GM18526 (cell line): ENCODE measurements around the gene ABCD4.

Experiments
- POLR2A ChIP-seq: IDR thresholded peaks from 3 replicates; pipeline ENCODE4 v1.6.1; 2011; ENCODE audit not compliant: insufficient read length; ENCODE audit errors: extremely low read depth

Gene ABCD4

DNA sequence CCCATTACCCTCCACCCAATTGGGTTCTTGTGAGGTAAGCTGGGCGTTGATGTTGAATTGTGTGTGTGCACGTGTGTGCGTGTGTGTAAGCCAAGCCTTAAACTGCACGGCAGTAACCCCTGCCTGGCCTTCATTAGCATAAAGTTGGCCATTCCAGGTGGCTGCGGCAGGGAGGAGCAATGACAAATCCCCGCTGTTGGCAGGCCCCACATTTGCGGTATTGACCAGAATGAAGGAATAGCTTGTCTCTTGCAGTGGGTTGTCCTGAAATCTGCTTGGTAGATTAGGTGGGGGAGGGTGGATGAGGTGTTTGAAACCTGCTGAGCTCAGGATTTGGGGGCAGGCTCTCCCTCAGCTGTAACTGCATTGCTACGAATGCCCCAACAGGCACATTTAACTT, 56.2 kb downstream of the ABCD4 start:
- no peak for TF ChIP-seq POLR2A

- TF ChIP-seq POLR2A = no peak
Measured at GRCh38 chr14:74245292-74245691, 57.4 kb downstream of the ABCD4 start.

- no peak for TF ChIP-seq POLR2A
Measured at GRCh38 chr14:74244115-74244514, 58.6 kb downstream of the ABCD4 start.

DNA sequence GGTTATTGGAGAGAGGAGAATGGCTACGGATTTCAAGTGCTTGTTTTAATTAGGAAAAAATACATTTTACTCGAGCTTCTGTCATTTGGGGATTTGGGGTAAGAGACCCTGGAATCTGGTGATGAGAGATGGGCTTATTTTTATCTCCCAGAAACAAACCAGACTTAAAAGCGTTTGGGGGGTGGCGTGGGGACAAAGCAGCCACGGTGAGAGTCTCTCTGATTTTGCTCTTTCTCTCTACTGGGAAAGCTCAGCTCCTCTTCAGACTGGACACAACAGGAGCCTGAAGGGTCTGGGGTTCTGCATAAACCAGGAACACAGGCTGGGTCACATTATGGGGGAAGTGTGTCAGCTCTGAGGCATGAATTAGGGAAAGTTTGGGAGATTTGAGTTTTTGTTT, 59.7 kb downstream of the ABCD4 start:
- TF ChIP-seq POLR2A = no peak

DNA sequence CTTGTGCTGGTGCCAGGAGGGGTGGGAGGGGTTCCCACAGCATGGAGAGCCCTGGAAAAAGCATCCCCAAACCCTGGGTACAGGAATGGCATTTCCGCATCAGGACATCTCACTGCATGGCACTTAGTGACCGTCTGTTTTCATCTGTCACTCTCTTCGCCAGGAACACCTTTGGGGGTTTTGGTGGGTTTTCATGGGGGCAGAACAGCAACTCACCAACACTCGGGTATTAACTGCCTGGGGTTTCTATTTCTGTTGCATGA, 60.0 kb downstream of the ABCD4 start:
- no peak for TF ChIP-seq POLR2A

DNA sequence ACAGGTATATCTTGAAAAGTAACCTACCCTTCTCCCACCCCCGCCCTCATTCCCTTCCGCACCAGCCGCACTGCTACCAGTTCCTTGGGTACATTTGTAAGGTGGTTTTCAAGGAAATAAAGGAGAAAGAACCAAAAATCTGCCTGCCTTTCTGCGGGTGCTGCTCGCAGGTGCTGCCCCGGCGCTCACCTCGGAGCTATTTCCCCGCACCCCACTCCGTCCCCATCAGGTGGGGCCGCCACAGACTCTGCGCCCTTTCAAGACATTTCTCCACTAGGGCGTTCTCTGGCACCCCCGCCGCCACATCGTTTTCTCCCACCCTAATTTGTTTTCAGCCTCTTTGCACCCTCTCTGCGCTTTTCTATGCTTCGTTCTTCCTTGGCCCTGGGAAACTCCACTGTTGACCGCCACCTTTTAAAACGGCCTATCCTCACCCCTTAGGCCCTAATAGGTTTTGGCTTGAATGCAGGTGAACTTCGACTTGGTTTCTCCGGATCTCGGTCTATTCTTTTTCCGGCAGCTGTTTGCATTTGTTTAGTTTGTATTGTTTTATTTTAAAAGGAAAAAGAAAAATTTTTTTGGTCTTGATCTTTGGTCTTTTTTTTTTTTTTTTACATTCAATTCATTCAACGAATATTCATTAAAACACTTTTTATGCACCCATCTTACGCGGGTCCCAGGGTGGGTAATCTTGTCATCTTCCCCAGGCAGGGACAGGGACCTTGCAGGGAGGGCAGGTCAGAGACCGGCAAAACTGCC, 60.5 kb downstream of the ABCD4 start:
- TF ChIP-seq POLR2A = no peak

DNA sequence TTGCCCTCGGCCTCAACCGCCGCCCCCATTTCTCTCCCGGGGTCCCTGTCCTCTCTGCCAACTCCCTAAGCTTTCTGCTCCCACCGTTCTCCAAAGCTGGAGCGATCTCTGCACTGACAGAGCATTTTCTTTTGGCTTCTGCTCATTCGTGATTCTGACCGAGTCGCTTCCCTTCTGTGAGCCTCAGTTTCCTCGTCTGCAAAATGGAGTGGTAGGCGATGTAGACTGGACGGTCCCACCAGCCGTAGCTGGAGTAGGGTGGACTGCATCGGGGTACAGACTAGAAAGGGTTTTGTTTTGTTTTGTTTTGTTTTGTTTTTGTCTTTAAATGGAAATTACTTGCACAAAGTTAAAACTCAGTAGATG, 61.1 kb downstream of the ABCD4 start:
- no peak for TF ChIP-seq POLR2A

DNA sequence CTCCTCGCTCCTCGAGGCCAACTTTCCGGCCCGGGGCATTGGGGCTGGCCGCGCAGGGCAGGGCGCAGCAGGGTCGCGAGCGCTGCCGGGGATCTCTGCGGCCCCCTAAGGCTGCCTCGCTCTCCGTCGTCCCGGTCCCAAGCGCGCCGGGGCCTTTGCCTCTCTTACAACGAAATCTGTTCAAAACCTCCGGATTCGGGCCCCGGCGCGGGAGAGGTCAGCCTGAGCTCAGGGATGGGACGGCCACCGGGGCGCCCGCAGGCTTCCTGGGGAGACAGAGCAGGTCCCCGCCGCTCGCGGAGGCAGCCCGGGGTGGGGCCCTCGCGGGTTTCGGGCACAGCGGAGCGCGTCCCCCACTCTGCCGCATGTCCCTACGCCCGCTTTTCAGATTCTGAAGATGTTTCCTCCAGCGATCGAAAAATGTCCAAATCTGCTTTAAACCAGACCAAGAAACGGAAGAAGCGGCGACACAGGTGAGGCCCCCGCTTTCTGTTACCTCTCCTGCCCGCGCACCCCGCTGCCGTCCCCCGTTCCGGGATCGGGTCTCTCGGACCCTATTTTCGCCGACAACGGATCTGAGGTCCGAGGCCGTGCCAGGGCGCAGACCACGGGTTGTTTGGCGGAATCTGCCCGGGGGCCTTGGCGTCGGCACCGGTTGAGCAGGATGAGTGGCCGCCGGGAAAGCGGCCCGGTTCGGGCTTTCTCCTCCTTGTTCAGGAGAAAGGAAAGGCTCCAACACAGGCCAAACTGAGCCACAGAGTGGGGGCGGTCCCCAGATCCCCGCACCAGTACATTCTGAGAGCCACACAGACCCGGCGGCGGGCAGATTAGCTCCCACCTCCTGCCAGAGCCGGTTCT, 61.7 kb downstream of the ABCD4 start:
- no peak for TF ChIP-seq POLR2A

GRCh38 chr14:74239848-74240793, 62.6 kb downstream of the ABCD4 start:
- no peak for TF ChIP-seq POLR2A

DNA sequence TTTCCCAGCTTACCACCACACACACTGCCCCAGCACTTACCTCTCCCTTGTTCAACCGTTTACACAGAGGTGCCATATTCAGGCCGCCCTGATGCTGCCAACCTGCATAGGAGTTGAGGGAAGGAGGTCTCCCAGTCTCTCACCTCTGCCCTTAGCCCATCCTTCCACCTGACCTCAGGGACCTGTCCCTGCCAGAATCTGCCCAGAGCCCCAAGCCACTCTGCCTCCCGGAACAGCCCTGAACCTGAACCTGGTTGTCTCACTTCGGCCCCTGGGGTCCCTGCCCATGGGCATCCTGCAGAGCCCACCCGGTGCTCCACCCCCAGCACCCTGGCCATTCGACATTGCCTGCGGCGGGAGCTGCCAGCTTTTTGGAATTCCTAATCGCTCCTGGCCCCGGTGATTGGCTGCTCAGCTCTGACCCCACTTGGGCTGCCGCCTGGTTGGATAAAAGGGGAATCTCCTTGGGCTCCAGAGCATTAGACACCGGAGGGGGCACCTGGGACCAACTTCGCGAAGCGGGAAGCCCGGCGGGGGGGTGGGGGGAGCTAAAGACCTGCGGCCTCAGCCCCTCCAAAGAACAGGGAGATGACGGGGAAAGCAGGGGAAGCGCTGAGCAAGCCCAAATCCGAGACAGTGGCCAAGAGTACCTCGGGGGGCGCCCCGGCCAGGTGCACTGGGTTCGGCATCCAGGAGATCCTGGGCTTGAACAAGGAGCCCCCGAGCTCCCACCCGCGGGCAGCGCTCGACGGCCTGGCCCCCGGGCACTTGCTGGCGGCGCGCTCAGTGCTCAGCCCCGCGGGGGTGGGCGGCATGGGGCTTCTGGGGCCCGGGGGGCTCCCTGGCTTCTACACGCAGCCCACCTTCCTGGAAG, 63.5 kb downstream of the ABCD4 start, which contains the start of gene VSX2:
Gene VSX2, plus strand, starts transcription at position 476 of the 874 bp plus-strand sequence. Its CDS starts 113 bp downstream, at position 589.
- no peak for TF ChIP-seq POLR2A

GRCh38 chr14:74237441-74237840, 65.3 kb downstream of the ABCD4 start:
- no peak for TF ChIP-seq POLR2A
